Stimulated activated naive B cell treated with anti-CD40 and anti-IgM and Interleukin-4, amounts not matched to agents 10 μg/mL and 1 μg/mL and 100 μg/mL, for 72 hours (primary cell): ENCODE measurements around the gene ACSL3.
"Not testable (repeated sequence)": the region's sequence is repeated elsewhere in the genome, so short reads cannot be mapped to it uniquely, and the experiment has no call there.

Experiments used
- ATAC-seq, 2 donors: fragments of 150-1000 bp; cut with Tn5 transposase; replicated peaks; 2 replicates each; pipeline ENCODE4 v1.10.0; 2021; ENCODE audit warnings: moderate library complexity in 1 of 2
- DNase-seq: peaks from one replicate; pipeline ENCODE4 v3.0.0; 2021
- H3K27ac Mint-ChIP-seq: one replicate; pipeline ENCODE4 v1.8.0; 2022; ENCODE audit warnings: mild to moderate bottlenecking, mixed read lengths
- H3K27me3 Mint-ChIP-seq, 2 donors: one replicate each; pipeline ENCODE4 v1.8.0; 2022; ENCODE audit warnings: mixed read lengths in 2 of 2
- H3K36me3 Mint-ChIP-seq, 2 donors: one replicate each; pipeline ENCODE4 v1.8.0; 2022; ENCODE audit warnings: mixed read lengths in 2 of 2, mild to moderate bottlenecking in 1 of 2
- H3K4me1 Mint-ChIP-seq, 2 donors: one replicate each; pipeline ENCODE4 v1.8.0; 2022; ENCODE audit warnings: mixed read lengths in 2 of 2, mild to moderate bottlenecking in 1 of 2
- H3K4me3 Mint-ChIP-seq, 2 donors: one replicate each; pipeline ENCODE4 v1.8.0; 2022; ENCODE audit warnings: mild to moderate bottlenecking in 2 of 2, mixed read lengths in 2 of 2, moderate library complexity in 1 of 2
- H3K9me3 Mint-ChIP-seq, 2 donors: one replicate each; pipeline ENCODE4 v1.8.0; 2022; ENCODE audit warnings: mixed read lengths in 2 of 2, mild to moderate bottlenecking in 1 of 2

Gene ACSL3

GRCh38 chr2:222984908-222985307 lies 124.1 kb downstream of the ACSL3 start:
- Mint-ChIP-seq H3K9me3 (peaks cover 5 to 15% of the 10 kb centered on the region in 2 donors), H3K36me3 (no peaks in the 10 kb centered on the region), H3K27ac (no peak overlapping the region), H3K4me1 (peaks cover 0 to 8% of the 10 kb centered on the region in 2 donors), H3K4me3 (no peak overlapping the region), H3K27me3 (peaks cover 31 to 40% of the 10 kb centered on the region in 2 donors)
- DNase-seq (no peak), ATAC-seq (no peak)

GRCh38 chr2:222989431-222989830 lies 128.6 kb downstream of the ACSL3 start:
- Mint-ChIP-seq H3K36me3 (no peaks in the 10 kb centered on the region), H3K27me3 (peaks cover 12 to 29% of the 10 kb centered on the region in 2 donors), H3K4me1 (peaks cover 0 to 7% of the 10 kb centered on the region in 2 donors), H3K27ac (no peak overlapping the region), H3K9me3 (peaks cover 5 to 15% of the 10 kb centered on the region in 2 donors), H3K4me3 (no peak overlapping the region)
- no peak for ATAC-seq
- DNase-seq: no peak

- not testable (repeated sequence) for H3K4me3 Mint-ChIP-seq
These were observed 129.4 kb downstream of the ACSL3 start for GRCh38 chr2:222990206-222990605.

GRCh38 chr2:222992137-222992536 lies 131.3 kb downstream of the ACSL3 start:
- DNase-seq: no peak
- H3K4me3 Mint-ChIP-seq: no peak overlapping the region
- H3K27ac Mint-ChIP-seq: no peak overlapping the region
- peaks cover 5 to 7% of the 10 kb centered on the region in 2 donors for H3K9me3 Mint-ChIP-seq
- no peak for ATAC-seq
- H3K36me3 Mint-ChIP-seq: no peaks in the 10 kb centered on the region
- peaks cover 0 to 7% of the 10 kb centered on the region in 2 donors for H3K4me1 Mint-ChIP-seq
- H3K27me3 Mint-ChIP-seq: peaks cover 12 to 18% of the 10 kb centered on the region in 2 donors

More at GRCh38 chr2:222990206-222990605, 129.4 kb downstream of the ACSL3 start:
- Mint-ChIP-seq H3K9me3 (peaks cover 5 to 11% of the 10 kb centered on the region in 2 donors), H3K27me3 (peaks cover 12 to 26% of the 10 kb centered on the region in 2 donors)
- not testable (repeated sequence) for DNase-seq, H3K36me3 Mint-ChIP-seq, ATAC-seq, H3K4me1 Mint-ChIP-seq, H3K27ac Mint-ChIP-seq
